OCI-LY7 (cell line): ENCODE measurements around the gene EEPD1.

Experiments used
- EZH2phosphoT487 ChIP-seq: fragments of 200-600 bp; sonication (generic); IDR thresholded peaks from 2 replicates; pipeline ENCODE4 v1.6.1; 2018; ENCODE audit warnings: low read depth, borderline replicate concordance, mild to moderate bottlenecking, mixed run types, antibody characterized with exemption, low read length, moderate library complexity, mixed read lengths
- TF ChIP-seq, protein P1 (sequence below): fragments of 200-600 bp; sonication (generic); conservative IDR thresholded peaks from 2 replicates; pipeline ENCODE4 v1.5.1; 2014; ENCODE audit warnings: mild to moderate bottlenecking, antibody characterized with exemption, low read length, moderate library complexity, mixed read lengths

DNA sequence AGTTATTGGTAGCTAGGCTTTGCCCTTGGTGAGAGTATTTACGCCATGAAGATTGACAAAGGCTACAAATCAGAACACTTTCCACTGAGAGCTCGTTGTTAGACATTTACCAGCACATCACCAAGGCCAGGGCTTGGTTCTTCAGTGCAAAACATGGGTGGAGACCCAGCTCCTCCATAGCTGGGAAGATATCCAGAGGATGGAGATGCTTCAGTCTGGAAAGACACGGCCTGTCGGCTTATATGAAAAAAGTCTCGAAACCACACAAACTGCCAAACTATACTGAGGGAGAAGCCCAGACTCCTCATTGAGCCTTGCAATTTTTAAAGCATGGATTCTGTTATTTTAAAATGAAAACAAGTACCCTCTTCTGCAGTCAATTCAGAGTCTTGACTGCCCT is 153.2 kb downstream of the EEPD1 start:
- TF ChIP-seq, protein P1, sequence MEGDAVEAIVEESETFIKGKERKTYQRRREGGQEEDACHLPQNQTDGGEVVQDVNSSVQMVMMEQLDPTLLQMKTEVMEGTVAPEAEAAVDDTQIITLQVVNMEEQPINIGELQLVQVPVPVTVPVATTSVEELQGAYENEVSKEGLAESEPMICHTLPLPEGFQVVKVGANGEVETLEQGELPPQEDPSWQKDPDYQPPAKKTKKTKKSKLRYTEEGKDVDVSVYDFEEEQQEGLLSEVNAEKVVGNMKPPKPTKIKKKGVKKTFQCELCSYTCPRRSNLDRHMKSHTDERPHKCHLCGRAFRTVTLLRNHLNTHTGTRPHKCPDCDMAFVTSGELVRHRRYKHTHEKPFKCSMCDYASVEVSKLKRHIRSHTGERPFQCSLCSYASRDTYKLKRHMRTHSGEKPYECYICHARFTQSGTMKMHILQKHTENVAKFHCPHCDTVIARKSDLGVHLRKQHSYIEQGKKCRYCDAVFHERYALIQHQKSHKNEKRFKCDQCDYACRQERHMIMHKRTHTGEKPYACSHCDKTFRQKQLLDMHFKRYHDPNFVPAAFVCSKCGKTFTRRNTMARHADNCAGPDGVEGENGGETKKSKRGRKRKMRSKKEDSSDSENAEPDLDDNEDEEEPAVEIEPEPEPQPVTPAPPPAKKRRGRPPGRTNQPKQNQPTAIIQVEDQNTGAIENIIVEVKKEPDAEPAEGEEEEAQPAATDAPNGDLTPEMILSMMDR, result no peak
- TF ChIP-seq EZH2phosphoT487, result no peak
